ENCODE measurements around the gene KLHL34. TPM values are rescaled to one million over a fixed set of nuclear protein-coding genes. Genes with fewer than 3 reads are reported as not detected.

Gene KLHL34
- total and polyA plus RNA-seq, 2 of the 13 experiments (the other 11 are each of a cell fraction or from before 2014, with no cell fraction given) = not detected

DNA sequence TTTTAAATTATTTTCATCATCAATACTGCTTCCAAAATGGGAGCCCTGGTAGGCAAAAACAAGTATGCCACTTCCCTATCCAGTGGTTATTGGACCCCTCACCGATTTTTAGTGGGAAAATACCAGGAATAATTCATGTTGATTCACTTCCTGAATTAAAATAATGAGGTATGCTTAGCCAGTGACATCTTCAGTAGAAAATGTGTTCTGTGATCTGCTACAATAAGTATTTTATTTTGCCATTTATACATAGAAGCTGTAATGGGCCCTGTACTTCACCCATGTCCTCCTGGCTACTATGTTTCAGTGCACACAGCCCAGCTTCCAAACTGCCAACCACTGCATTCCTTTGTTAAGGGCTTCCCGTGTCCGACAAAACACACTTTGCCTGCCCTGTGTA lies 41.0 kb upstream of the KLHL34 start:
- FAIRE-seq = no peak
- H3K9me3 ChIP-seq (ENCODE audit: low read length) = no peaks in the 10 kb centered on the region
- no peak overlapping the region for H3K4me2 ChIP-seq (ENCODE audit: low read depth, low read length)
- CTCF ChIA-PET (ENCODE audit: low intra/inter-chr PET ratio, low total read pairs) = no interaction called here
- no peaks in the 10 kb centered on the region for H3K79me2 ChIP-seq (ENCODE audit: insufficient read depth, low read length)
- no peaks in the 10 kb centered on the region for H4K20me1 ChIP-seq (ENCODE audit: insufficient read depth, low read length)
- no peak for DNase-seq (ENCODE audit: low spot score)
- H2AFZ ChIP-seq (ENCODE audit: low read length) = no peak overlapping the region
- 60% methylated on average over 3 of the region's 3 CpGs for WGBS (ENCODE audit: low lambda C conversion rate)
- no peaks in the 10 kb centered on the region for H3K27me3 ChIP-seq (ENCODE audit: control insufficient read depth in 1 of 2, insufficient read depth in 2 of 2, low read length in 2 of 2)
- TF ChIP-seq ZNF333 (CRISPR knock-in tag; IDR thresholded peaks at IDR 0.05; ENCODE audit: borderline replicate concordance) = no peak
- no peak for TF ChIP-seq SIN3A (IDR thresholded peaks at IDR 0.05; ENCODE audit: borderline replicate concordance, low read depth, low read length)
- no peak for TF ChIP-seq ZNF225 (CRISPR knock-in tag; IDR thresholded peaks at IDR 0.05)
- TF ChIP-seq, protein P1, sequence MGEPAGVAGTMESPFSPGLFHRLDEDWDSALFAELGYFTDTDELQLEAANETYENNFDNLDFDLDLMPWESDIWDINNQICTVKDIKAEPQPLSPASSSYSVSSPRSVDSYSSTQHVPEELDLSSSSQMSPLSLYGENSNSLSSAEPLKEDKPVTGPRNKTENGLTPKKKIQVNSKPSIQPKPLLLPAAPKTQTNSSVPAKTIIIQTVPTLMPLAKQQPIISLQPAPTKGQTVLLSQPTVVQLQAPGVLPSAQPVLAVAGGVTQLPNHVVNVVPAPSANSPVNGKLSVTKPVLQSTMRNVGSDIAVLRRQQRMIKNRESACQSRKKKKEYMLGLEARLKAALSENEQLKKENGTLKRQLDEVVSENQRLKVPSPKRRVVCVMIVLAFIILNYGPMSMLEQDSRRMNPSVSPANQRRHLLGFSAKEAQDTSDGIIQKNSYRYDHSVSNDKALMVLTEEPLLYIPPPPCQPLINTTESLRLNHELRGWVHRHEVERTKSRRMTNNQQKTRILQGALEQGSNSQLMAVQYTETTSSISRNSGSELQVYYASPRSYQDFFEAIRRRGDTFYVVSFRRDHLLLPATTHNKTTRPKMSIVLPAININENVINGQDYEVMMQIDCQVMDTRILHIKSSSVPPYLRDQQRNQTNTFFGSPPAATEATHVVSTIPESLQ (CRISPR knock-in tag; conservative IDR thresholded peaks at IDR 0.05) = no peak
- no peaks in the 10 kb centered on the region for H3K36me3 ChIP-seq (replicated peaks in 1 of 2; ENCODE audit: control insufficient read depth in 1 of 2, insufficient read depth in 2 of 2, low read length in 2 of 2)
- H3K27ac ChIP-seq (ENCODE audit: extremely low read length, insufficient read depth, low read length) = no peak overlapping the region
- H3K4me1 ChIP-seq (ENCODE audit: insufficient read depth, low read length) = no peaks in the 10 kb centered on the region
- in situ Hi-C loops (cut with HindIII; ENCODE audit: extremely low pct_ligation_motif_present, low pct_unique_long_range_greater_than_20kb) = no loop called here
- ATAC-seq = no peak
- BruUV-seq (replicated peaks) = no TSS peak
- H3K9ac ChIP-seq (ENCODE audit: insufficient read depth, low read depth, low read length) = no peak overlapping the region
- H3K4me3 ChIP-seq (replicated peaks in 1 of 3; ENCODE audit: insufficient read depth in 1 of 3, low read depth in 2 of 3, low read length in 3 of 3) = no peak overlapping the region
- intact Hi-C loops (cut with micrococcal nuclease; ENCODE audit: unreplicated experiment) = no loop called here
- POLR2A ChIA-PET = no interaction called here

DNA sequence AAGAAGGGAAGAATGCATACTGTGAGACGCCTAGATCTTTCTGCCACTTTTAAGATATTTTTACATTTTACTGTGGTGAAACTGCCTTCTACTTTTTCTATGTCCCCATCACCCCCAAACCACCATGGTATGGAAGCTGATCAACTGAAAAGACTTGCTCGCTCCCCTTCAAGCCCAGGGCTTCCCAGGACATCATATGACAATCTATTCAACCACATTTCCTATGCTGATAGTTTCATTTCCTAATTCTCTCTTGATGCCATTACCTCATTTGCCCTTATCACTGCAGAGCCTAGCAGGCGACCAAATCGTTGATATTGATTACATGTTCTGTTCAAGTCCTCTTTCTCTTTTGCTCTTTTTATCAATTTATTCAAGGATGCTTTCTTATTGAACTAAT lies 40.1 kb upstream of the KLHL34 start:
- no peak overlapping the region for H3K27ac ChIP-seq (ENCODE audit: extremely low read length, insufficient read depth, low read length)
- H3K27me3 ChIP-seq (ENCODE audit: control insufficient read depth in 1 of 2, insufficient read depth in 2 of 2, low read length in 2 of 2) = no peaks in the 10 kb centered on the region
- ATAC-seq (no peak), DNase-seq (ENCODE audit: low spot score) (no peak), FAIRE-seq (no peak)
- no peaks in the 10 kb centered on the region for H3K9me3 ChIP-seq (ENCODE audit: low read length)
- WGBS (ENCODE audit: low lambda C conversion rate) = 42% methylated on average over 4 of the region's 4 CpGs
- TF ChIP-seq ZNF724P (CRISPR knock-in tag; IDR thresholded peaks at IDR 0.05; ENCODE audit: borderline replicate concordance) = no peak
- ChIA-PET CTCF (ENCODE audit: low intra/inter-chr PET ratio, low total read pairs) (no interaction called here), POLR2A (no interaction called here)
- no peak overlapping the region for H3K4me2 ChIP-seq (ENCODE audit: low read depth, low read length)
- no peak overlapping the region for H3K9ac ChIP-seq (ENCODE audit: insufficient read depth, low read depth, low read length)
- H3K4me3 ChIP-seq (replicated peaks in 1 of 3; ENCODE audit: insufficient read depth in 1 of 3, low read depth in 2 of 3, low read length in 3 of 3) = no peak overlapping the region
- in situ Hi-C loops (cut with HindIII; ENCODE audit: extremely low pct_ligation_motif_present, low pct_unique_long_range_greater_than_20kb) = no loop called here
- H2AFZ ChIP-seq (ENCODE audit: low read length) = no peak overlapping the region
- intact Hi-C loops (cut with micrococcal nuclease; ENCODE audit: unreplicated experiment) = no loop called here
- no peaks in the 10 kb centered on the region for H3K79me2 ChIP-seq (ENCODE audit: insufficient read depth, low read length)
- H3K36me3 ChIP-seq (replicated peaks in 1 of 2; ENCODE audit: control insufficient read depth in 1 of 2, insufficient read depth in 2 of 2, low read length in 2 of 2) = no peaks in the 10 kb centered on the region
- no TSS peak for BruUV-seq (replicated peaks)
- no peaks in the 10 kb centered on the region for H4K20me1 ChIP-seq (ENCODE audit: insufficient read depth, low read length)
- H3K4me1 ChIP-seq (ENCODE audit: insufficient read depth, low read length) = no peaks in the 10 kb centered on the region

All from HepG2 (cell line).